Fibroblast of the conjunctiva (primary cell): Measurements from ENCODE around the gene MAN2B2.
"Not testable (repeated sequence)": the region's sequence is repeated elsewhere in the genome, so short reads cannot be mapped to it uniquely, and the experiment has no call there.

Source experiments
- DNase-seq: peaks from one replicate; pipeline ENCODE4 v3.0.0-alpha.2; 2010; ENCODE audit warnings: low read depth

The MAN2B2 gene

DNA sequence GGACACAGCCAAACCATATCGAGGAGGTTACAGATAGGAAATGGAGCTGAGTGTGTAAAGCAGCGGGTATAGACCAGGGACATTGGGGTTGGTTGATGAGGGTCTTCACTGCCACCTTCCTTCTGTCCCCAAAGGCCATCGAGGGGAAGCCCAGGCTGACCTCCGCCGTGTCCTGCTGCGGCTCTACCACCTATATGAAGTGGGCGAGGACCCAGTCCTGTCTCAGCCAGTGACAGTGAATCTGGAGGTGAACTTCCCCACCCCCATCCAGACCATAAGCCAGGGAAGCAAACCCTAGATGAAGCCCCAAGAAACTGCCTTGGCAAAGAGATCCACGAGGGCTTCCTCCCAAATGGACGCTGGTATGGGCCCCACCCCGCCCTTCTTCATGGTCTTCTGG, 42.3 kb downstream of the MAN2B2 start:
- DNase-seq: no peak

DNA sequence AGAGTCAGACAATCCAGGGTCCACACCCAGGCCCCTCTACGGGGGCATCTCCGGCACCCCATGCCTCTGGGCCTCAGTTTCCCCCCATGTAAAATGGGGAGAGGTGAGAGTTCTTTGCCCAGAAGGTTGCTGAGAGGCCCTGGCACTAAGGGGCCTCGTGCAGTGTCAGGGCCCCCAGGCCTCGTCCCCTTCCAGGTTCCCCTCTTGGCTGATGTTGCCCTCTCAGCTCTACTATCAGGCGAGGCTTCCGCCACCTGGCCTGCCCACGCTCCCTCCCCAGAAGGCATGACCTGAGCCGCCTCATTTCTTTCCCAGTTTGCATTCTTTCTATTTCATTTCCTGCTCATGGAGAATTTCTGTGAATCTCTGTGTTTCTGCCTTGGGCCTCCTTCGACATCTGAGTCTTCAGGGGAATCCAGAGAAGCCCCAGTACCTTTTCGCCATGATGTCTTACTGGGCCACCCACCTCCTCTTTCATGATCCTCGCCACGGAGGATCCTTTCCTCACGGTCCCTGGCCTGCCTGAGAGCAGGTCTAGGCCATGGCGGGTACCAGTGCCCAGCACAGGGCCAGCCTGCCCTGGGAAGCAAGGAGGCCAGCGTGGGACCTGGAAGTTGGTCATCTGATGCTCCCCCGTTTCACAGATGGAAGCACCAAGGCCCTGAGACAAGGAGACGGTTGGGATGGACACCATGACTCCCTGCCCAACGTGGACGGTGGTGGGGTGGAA, 43.6 kb downstream of the MAN2B2 start:
- DNase-seq: no peak

DNA sequence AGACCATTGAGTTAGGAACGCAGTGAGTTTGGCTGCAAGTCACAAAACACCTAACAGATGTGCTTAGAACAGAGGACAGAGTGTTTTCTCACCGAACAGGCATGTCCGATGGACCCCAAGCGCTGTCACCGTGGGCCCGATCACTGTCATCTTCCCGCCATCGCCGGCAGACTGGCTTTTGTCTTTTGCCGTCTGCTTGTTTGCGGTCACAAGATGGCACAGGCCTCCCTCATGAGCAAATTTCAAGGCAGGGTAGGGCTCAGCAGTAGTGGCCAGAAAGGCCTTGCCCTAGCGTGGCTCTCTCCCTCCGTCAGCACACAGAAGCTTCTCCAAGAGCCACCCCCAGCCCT, 44.1 kb downstream of the MAN2B2 start:
- DNase-seq: no peak

DNA sequence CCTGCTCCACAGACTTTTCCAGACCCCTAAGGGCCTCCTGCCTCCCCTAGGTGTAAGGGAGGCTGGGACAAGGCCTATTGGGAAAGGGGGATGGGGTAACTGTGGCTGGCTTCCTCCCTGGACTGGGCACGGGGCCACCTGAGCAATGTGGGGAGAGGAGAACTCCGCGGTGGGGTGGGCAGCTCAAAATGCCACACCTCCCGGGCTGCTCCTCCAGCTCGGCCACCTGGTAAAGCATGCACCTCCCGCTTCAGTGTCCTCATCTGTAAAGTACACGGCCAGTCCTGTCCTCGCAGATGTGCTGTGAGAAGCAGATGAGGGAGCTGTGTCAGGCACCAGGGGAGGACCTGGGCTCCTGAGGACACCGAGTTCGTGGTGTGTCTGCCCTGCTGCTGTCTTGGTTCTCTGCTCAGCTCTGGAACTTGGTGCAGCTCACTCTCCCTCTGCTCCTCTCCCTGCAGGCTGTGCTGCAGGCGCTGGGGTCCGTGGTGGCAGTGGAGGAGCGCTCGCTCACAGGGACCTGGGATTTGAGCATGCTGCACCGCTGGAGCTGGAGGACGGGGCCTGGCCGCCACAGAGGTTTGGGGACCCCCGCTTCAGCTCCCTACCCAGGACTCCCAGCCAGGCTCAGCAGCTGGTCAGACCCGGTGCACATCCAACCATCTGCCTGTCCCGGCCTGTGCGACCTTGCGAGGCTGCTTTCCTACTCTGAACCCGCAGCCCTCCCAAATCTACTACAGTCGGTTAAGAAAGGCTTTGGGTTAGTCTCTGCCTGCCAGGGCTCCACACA, 44.7 kb downstream of the MAN2B2 start:
- no peak for DNase-seq

- DNase-seq: no peak
Measured at GRCh38 chr4:6620296-6620695, 45.3 kb downstream of the MAN2B2 start.

- no peak for DNase-seq
Measured at GRCh38 chr4:6620891-6621555, 46.0 kb downstream of the MAN2B2 start.

DNA sequence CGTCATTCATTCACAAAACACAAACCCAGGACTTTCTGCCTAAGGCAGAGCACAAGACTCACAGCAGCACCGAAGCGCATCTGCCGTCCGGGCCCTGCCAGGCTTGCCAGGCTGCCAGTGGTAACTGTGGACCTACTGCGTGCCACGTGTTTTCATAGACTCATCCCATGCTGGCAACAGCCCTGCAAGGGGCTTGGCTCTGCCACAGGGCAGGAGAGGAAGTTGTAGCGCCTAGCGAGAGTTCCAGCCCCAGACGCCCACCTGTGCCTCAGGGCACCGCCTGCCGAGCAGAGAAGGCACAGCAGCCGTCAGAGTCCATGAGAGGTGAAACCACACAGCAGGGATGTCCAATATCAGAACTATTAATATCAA, 46.6 kb downstream of the MAN2B2 start:
- DNase-seq: no peak

GRCh38 chr4:6622744-6623143, 47.8 kb downstream of the MAN2B2 start:
- DNase-seq: no peak

GRCh38 chr4:6625256-6625655, 50.3 kb downstream of the MAN2B2 start:
- no peak for DNase-seq

DNA sequence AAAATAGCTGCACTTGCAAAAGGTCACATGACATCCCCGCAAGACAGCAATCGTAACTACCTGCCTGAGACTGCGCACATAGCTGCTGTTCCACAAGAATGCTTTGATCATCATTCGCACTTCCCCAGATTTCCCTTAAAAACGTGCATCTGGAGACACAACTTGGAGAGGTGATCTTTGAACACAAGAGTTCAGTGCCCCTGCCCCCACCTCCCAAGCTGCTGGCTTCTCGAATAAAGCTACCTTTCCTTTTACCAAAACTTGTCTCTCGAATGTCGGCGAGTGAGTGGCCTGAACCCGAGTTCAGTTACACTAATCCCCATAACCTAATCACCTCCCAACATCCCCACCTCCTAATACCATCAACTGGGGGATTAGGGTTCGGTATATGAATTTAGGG, 51.1 kb downstream of the MAN2B2 start:
- no peak for DNase-seq

GRCh38 chr4:6627832-6628231, 52.8 kb downstream of the MAN2B2 start:
- no peak for DNase-seq

DNA sequence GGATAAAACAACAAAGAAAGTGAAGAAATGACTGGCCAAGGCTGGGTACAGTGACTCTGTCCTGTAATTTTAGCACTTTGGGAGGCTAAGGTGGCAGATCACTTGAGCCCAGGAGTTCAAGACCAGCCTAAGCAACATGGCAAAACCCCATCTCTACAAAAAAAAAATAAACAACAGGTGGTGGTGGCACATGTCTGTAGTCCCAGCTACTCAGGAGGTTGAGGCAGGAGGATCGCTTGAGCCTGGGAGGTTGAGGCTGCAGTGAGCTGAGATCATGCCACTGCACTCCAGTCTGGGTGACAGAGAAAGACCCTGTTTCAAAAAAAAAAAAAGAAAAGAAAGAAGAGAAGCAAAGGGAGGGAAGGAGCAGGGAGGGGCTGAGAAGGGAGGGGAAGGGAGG, 53.5 kb downstream of the MAN2B2 start:
- not testable (repeated sequence) for DNase-seq

DNA sequence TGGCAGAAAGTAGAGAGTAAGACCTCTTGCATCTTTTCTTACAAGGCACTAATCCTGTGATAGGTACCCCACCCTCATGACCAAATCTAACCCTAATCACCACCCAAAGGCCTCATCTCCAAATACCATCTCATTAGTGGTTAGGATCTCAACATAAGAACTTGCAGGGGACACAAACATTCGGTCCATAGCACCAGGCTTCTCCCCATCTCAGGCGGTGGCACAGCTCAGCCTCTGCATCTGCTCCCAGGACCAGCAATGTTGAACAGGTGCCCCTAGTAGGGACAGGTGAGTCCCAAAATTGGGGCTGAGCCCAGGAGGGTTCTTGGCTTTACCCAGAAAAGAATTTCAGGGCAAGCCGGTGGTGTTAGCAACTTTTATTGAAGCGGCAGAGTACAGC, 57.1 kb downstream of the MAN2B2 start:
- DNase-seq: no peak

DNA sequence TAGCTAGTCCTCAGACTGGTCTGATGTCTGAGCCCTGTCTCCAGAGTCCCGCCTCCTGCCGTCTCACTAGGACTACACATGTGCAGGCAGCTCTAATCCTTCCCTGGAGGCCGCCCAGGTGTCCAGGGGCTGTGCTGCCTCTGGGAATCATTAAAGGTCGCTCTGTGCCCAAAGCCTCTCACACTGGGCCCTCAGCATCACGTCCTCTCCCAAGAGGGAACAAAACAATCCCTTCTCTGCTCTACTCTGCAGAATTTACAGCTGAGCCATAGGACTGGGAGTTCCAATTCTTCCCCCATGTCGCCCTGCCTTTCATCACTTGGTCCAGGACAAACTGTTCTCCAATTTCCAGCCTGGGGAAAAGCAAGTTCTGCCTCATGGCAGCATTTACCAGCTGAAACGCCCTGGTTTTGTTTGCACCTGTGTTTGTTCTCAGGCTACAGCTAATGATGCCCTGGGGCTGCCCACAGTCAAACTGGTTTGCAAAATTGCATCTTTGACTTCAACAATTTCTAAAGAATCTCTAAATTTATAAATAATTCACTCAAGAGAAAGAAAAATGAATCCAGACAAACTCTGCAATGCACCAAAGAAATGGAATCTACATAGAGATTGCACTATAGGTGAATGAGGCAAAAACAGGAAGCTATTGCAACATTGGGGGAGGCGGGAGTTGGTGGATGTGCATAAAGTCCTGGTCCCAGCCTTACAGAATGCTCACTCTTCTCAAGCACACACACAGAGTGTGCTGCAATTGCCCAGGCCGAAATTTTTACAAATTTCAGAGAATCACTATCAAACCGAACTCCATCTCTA, 58.3 kb downstream of the MAN2B2 start:
- peak; percentile 30 for DNase-seq

- DNase-seq: no peak
Measured at GRCh38 chr4:6634746-6635145, 59.8 kb downstream of the MAN2B2 start.

- no peak for DNase-seq
Measured at GRCh38 chr4:6639137-6639680, 64.2 kb downstream of the MAN2B2 start.

DNA sequence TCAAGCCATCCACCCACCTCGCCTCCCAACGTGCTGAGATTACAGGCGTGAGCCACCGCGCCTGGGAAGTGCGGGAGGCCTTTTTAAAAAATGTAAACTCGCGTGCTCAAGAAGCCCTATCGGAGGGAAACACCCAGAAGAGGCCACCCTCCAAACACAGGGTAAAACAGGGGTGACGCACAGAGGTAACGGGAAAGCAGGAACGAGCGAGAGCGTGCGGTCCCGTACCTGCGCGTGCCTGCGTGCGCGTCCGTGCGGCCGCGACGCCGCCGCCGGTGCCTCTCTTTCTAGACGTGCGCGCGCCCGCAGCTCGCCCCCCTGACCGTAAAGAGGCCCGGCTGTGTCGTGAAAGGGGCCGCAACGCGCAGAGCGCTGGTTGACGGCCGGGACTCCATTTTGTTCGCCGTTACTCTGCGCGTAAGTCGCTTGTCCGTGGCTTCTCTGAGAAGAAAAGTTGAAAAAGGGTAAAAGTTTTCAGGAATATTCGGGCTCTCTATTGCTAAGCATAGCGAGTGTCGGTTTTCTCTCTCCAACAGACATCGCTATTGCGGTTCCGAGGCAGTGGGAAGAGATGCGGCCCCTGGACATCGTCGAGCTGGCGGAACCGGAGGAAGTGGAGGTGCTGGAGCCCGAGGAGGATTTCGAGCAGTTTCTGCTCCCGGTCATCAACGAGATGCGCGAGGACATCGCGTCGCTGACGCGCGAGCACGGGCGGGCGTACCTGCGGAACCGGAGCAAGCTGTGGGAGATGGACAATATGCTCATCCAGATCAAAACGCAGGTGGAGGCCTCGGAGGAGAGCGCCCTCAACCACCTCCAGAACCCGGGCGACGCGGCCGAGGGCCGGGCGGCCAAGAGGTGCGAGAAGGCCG, 65.5 kb downstream of the MAN2B2 start, which contains the start of gene MRFAP1:
MRFAP1 (plus strand) TSS at position 394 of the 872 bp plus-strand sequence; CDS start at position 572, 178 bp downstream.
- DNase-seq: peak; percentile 80

DNA sequence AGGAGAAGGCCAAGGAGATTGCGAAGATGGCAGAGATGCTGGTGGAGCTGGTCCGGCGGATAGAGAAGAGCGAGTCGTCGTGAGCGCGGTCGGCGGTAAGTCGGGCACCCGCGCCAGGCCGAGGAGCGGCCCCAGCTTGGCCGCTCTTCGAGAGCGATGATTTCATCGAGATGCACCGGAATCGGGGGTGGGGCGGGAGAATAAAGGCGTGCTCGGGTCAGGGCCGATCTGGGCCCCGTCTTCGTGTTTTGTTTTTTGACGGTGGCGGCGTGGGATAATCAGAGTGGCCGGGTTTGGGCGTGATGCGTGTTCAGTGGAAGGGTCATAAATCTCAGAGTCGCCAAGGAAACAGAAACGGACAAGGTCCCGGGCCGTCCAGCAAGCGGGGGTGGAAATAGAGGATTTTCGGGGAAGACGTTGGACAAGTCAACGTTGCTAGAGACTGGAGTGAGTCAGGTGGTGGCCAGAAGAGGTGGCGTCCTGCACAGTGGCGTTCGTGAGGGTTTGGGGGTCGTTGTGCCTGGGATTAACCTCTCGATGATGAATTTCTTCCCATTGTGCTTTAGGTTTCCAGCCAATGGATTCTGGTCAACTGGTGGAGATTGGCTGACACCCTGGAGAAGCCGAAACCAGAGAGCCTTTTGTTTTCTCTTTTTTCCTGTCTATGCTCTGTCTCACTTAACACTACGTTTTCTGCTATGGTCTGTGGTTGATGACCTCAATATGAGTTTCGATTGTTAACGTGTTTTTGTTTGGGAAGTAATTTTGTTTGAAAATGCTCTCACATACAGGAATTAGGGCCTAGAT, 66.4 kb downstream of the MAN2B2 start:
- no peak for DNase-seq

GRCh38 chr4:6641971-6642320, 67.0 kb downstream of the MAN2B2 start:
- DNase-seq: no peak
